SK-N-SH treated with all-trans-retinoic acid at 6 μM for 48 hours (cell line): ENCODE measurements around the gene MPDZ.

Experiments
- ATAC-seq: fragments of 200-7000 bp; cut with Tn5 transposase; 3 replicates; pipeline ENCODE4 v1.9.1; 2020; ENCODE audit warnings: mild to moderate bottlenecking, moderate library complexity
- ARNTL ChIP-seq: fragments of 450-650 bp; formaldehyde crosslinking; IDR thresholded peaks from 2 replicates; pipeline ENCODE4 v1.5.0; 2020; ENCODE audit warnings: low read depth, mild to moderate bottlenecking, moderate library complexity, borderline replicate concordance
- BACH2 ChIP-seq: fragments of 250-450 bp; sonication (Bioruptor Pico); IDR thresholded peaks from 2 replicates; pipeline ENCODE4 v1.9.0; 2021; ENCODE audit warnings: mild to moderate bottlenecking, borderline replicate concordance
- CREB5 ChIP-seq: fragments of 250-450 bp; sonication (Bioruptor Pico); IDR thresholded peaks from 2 replicates; pipeline ENCODE4 v1.5.1; 2020; ENCODE audit warnings: low read depth, mild to moderate bottlenecking, moderate library complexity
- ESRRG ChIP-seq: fragments of 250-450 bp; sonication (Bioruptor Pico); IDR thresholded peaks from 2 replicates; pipeline ENCODE4 v1.6.1; 2021; ENCODE audit warnings: mild to moderate bottlenecking
- GLIS3 ChIP-seq: fragments of 250-450 bp; sonication (Bioruptor Pico); IDR thresholded peaks from 2 replicates; pipeline ENCODE4 v1.5.0; 2020; ENCODE audit warnings: mild to moderate bottlenecking, moderate library complexity
- ISL1 ChIP-seq: fragments of 250-450 bp; sonication (Bioruptor Pico); IDR thresholded peaks from 2 replicates; pipeline ENCODE4 v2.1.2; 2022; ENCODE audit warnings: mild to moderate bottlenecking, moderate library complexity
- OSR1 ChIP-seq: fragments of 250-450 bp; sonication (Bioruptor Pico); IDR thresholded peaks from 2 replicates; pipeline ENCODE4 v1.8.0; 2022; ENCODE audit warnings: moderate library complexity, mild to moderate bottlenecking, inconsistent platforms
- PATZ1 ChIP-seq: fragments of 250-450 bp; sonication (Bioruptor Pico); IDR thresholded peaks from 2 replicates; pipeline ENCODE4 v1.8.0; 2020; ENCODE audit warnings: mild to moderate bottlenecking, moderate library complexity, borderline replicate concordance
- POU6F1 ChIP-seq: fragments of 250-450 bp; sonication (Bioruptor Pico); IDR thresholded peaks from 2 replicates; pipeline ENCODE4 v1.8.0; 2021; ENCODE audit warnings: low read depth, mild to moderate bottlenecking, moderate library complexity, borderline replicate concordance
- PPARA ChIP-seq: fragments of 250-450 bp; sonication (Bioruptor Pico); IDR thresholded peaks from 2 replicates; pipeline ENCODE4 v1.5.0; 2020; ENCODE audit warnings: mild to moderate bottlenecking, borderline replicate concordance
- RARB ChIP-seq: fragments of 250-450 bp; sonication (Bioruptor Pico); IDR thresholded peaks from 2 replicates; pipeline ENCODE4 v1.8.0; 2021; ENCODE audit warnings: mild to moderate bottlenecking, moderate library complexity
- SNAI2 ChIP-seq: fragments of 250-450 bp; sonication (Bioruptor Pico); IDR thresholded peaks from 2 replicates; pipeline ENCODE4 v1.5.0; 2020; ENCODE audit warnings: mild to moderate bottlenecking, moderate library complexity
- TCF4 ChIP-seq: fragments of 250-450 bp; sonication (Bioruptor Pico); IDR thresholded peaks from 2 replicates; pipeline ENCODE4 v1.8.0; 2021; ENCODE audit warnings: mild to moderate bottlenecking, moderate library complexity, borderline replicate concordance
- TOX ChIP-seq: fragments of 250-450 bp; sonication (Bioruptor Pico); IDR thresholded peaks from 2 replicates; pipeline ENCODE4 v1.8.0; 2021; ENCODE audit warnings: mild to moderate bottlenecking, moderate library complexity, borderline replicate concordance
- TSHZ2 ChIP-seq: fragments of 250-450 bp; sonication (Bioruptor Pico); IDR thresholded peaks from 2 replicates; pipeline ENCODE4 v1.5.0; 2020; ENCODE audit warnings: mild to moderate bottlenecking, moderate library complexity
- ZC3H10 ChIP-seq: fragments of 250-450 bp; sonication (Bioruptor Pico); IDR thresholded peaks from 2 replicates; pipeline ENCODE4 v1.5.1; 2021; ENCODE audit warnings: mild to moderate bottlenecking, moderate library complexity
- ZFP3 ChIP-seq: fragments of 250-450 bp; sonication (Bioruptor Pico); IDR thresholded peaks from 2 replicates; pipeline ENCODE4 v1.5.0; 2020; ENCODE audit warnings: mild to moderate bottlenecking, moderate library complexity
- ZFP30 ChIP-seq: fragments of 450-650 bp; formaldehyde crosslinking; IDR thresholded peaks from 2 replicates; pipeline ENCODE4 v1.5.0; 2022; ENCODE audit warnings: mild to moderate bottlenecking, moderate library complexity
- ZNF565 ChIP-seq: fragments of 450-650 bp; formaldehyde crosslinking; conservative IDR thresholded peaks from 2 replicates; pipeline ENCODE4 v1.5.0; 2020; ENCODE audit warnings: low read depth, mild to moderate bottlenecking, moderate library complexity
- ZNF70 ChIP-seq: fragments of 450-650 bp; formaldehyde crosslinking; IDR thresholded peaks from 2 replicates; pipeline ENCODE4 v1.5.0; 2020; ENCODE audit warnings: mild to moderate bottlenecking, moderate library complexity
- ZNF8 ChIP-seq: fragments of 450-650 bp; formaldehyde crosslinking; IDR thresholded peaks from 2 replicates; pipeline ENCODE4 v1.5.0; 2020; ENCODE audit warnings: mild to moderate bottlenecking, moderate library complexity

The MPDZ gene

GRCh38 chr9:13213337-13213736 lies 66.2 kb downstream of the MPDZ start:
- TF ChIP-seq CREB5 (no peak), RARB (CRISPR knock-in tag) (no peak), TOX (CRISPR knock-in tag) (no peak), POU6F1 (CRISPR knock-in tag) (no peak), ARNTL (CRISPR knock-in tag) (no peak), OSR1 (CRISPR knock-in tag) (no peak), ESRRG (no peak)
- no peak for ATAC-seq

GRCh38 chr9:13210306-13210705 lies 69.2 kb downstream of the MPDZ start:
- no peak for TF ChIP-seq PATZ1 (CRISPR knock-in tag)
- no peak for TF ChIP-seq TSHZ2
- TF ChIP-seq PPARA (CRISPR knock-in tag): no peak
- TF ChIP-seq RARB (CRISPR knock-in tag): no peak
- TF ChIP-seq CREB5: no peak
- no peak for TF ChIP-seq ZNF8 (CRISPR knock-in tag)
- no peak for TF ChIP-seq TCF4
- no peak for TF ChIP-seq BACH2 (CRISPR knock-in tag)
- no peak for TF ChIP-seq ZNF565 (CRISPR knock-in tag)
- no peak for TF ChIP-seq ZFP30
- no peak for TF ChIP-seq POU6F1 (CRISPR knock-in tag)
- TF ChIP-seq ZNF70 (CRISPR knock-in tag): no peak
- no peak for TF ChIP-seq GLIS3
- TF ChIP-seq ZC3H10 (CRISPR knock-in tag): no peak
- no peak for TF ChIP-seq TOX (CRISPR knock-in tag)
- TF ChIP-seq ISL1: no peak
- TF ChIP-seq ESRRG: no peak
- no peak for TF ChIP-seq SNAI2 (CRISPR knock-in tag)
- no peak for TF ChIP-seq ARNTL (CRISPR knock-in tag)
- TF ChIP-seq ZFP3: no peak
- ATAC-seq: no peak

- no peak for ATAC-seq
- TF ChIP-seq POU6F1 (CRISPR knock-in tag) (no peak), ZFP3 (no peak), TOX (CRISPR knock-in tag) (no peak), CREB5 (no peak), RARB (CRISPR knock-in tag) (no peak), PATZ1 (CRISPR knock-in tag) (no peak), ISL1 (no peak)
Measured at GRCh38 chr9:13209498-13209897, 70.0 kb downstream of the MPDZ start.
